T-helper 17 cell (primary cell): Measurements from ENCODE around the gene EMC7. TPM values are rescaled to one million over a fixed set of nuclear protein-coding genes. Genes with fewer than 3 reads are reported as not detected.
A peak's percentile ranks its signal among the peaks of the same experiment; 100 is the strongest.
"Not testable (repeated sequence)": the region's sequence is repeated elsewhere in the genome, so short reads cannot be mapped to it uniquely, and the experiment has no call there.

Experiments
- ATAC-seq: fragments of 150-1000 bp; cut with Tn5 transposase; 2 replicates; pipeline ENCODE4 v1.10.0; 2021; ENCODE audit warnings: mild to moderate bottlenecking, moderate library complexity
- DNase-seq, 3 donors: peaks; one replicate each; pipeline versions ENCODE4 v3.0.0 to v3.0.0-alpha.2; 2020 to 2021
- H3K9me3 ChIP-seq: one replicate; pipeline ENCODE4 v1.7.0; 2013; ENCODE audit warnings: low read length, mild to moderate bottlenecking; ENCODE audit not compliant: control insufficient read depth, poor library complexity, severe bottlenecking
- H3K27ac Mint-ChIP-seq: one replicate; pipeline ENCODE4 v1.8.0; 2022; ENCODE audit warnings: mild to moderate bottlenecking, moderate library complexity, mixed read lengths
- H3K27me3 Mint-ChIP-seq: one replicate; pipeline ENCODE4 v1.8.0; 2022; ENCODE audit warnings: mixed read lengths
- H3K36me3 Mint-ChIP-seq: one replicate; pipeline ENCODE4 v1.8.0; 2022; ENCODE audit warnings: low read depth, mixed read lengths
- H3K4me1 Mint-ChIP-seq: one replicate; pipeline ENCODE4 v1.8.0; 2022; ENCODE audit warnings: mild to moderate bottlenecking, mixed read lengths
- H3K4me3 Mint-ChIP-seq: one replicate; pipeline ENCODE4 v1.8.0; 2022; ENCODE audit warnings: mild to moderate bottlenecking, moderate library complexity, mixed read lengths
- total RNA-seq, 4 donors: library from RNA in 2 of 4; stranded (reverse) in 2 of 4; gene quantifications; one replicate each; pipeline ENCODE4 v1.2.3 and lab custom pipeline; 2022 to 2026

Gene EMC7
- total RNA-seq, 2 donors from 2014 or later: 43.0 to 50.4 TPM

GRCh38 chr15:34070003-34070402 lies 31.7 kb downstream of the EMC7 start:
- H3K4me3 Mint-ChIP-seq: no peak overlapping the region
- ATAC-seq: no peak
- H3K27ac Mint-ChIP-seq: no peak overlapping the region
- H3K27me3 Mint-ChIP-seq: no peaks in the 10 kb centered on the region
- H3K4me1 Mint-ChIP-seq: no peaks in the 10 kb centered on the region
- no peaks in the 10 kb centered on the region for H3K9me3 ChIP-seq
- H3K36me3 Mint-ChIP-seq: peaks cover 2% of the 10 kb centered on the region
- no peak for DNase-seq

DNA sequence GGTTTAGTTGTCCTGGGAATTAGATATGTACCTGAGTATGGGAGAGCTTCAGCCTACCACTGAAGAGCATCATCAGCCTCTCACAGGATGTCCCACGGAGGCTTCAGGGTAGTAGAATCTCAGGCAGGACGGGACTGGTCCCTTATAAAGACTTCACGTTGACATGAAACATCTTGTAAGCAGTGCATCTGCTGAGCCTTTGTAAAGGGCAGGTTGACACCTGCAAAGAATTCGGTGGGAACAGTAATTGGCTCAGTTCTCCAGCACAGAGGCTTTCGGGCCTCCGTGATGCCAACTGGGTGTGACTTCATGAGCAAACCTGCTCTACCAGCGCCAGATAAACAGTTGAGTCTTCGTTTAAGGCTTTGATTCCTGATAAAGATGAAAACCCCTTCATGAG lies 35.7 kb downstream of the EMC7 start:
- ATAC-seq (no peak), DNase-seq (no peak)
- Mint-ChIP-seq H3K27ac (no peak overlapping the region), H3K27me3 (no peaks in the 10 kb centered on the region), H3K4me1 (peaks cover 4% of the 10 kb centered on the region), H3K4me3 (no peak overlapping the region), H3K36me3 (no peaks in the 10 kb centered on the region)
- no peaks in the 10 kb centered on the region for H3K9me3 ChIP-seq

- DNase-seq: no peak
- Mint-ChIP-seq H3K4me3 (no peak overlapping the region), H3K4me1 (peaks cover 4% of the 10 kb centered on the region), H3K27me3 (no peaks in the 10 kb centered on the region), H3K27ac (no peak overlapping the region), H3K36me3 (no peaks in the 10 kb centered on the region)
- no peaks in the 10 kb centered on the region for H3K9me3 ChIP-seq
- ATAC-seq: no peak
These were observed 36.4 kb downstream of the EMC7 start for GRCh38 chr15:34065261-34065660.

GRCh38 chr15:34064438-34064837 lies 37.2 kb downstream of the EMC7 start:
- ATAC-seq: no peak
- no peak for DNase-seq
- Mint-ChIP-seq H3K4me1 (peaks cover 4% of the 10 kb centered on the region), H3K36me3 (peaks cover 3% of the 10 kb centered on the region), H3K27ac (peak overlapping the region; percentile 51), H3K4me3 (no peak overlapping the region), H3K27me3 (peaks cover 7% of the 10 kb centered on the region)
- no peaks in the 10 kb centered on the region for H3K9me3 ChIP-seq

DNA sequence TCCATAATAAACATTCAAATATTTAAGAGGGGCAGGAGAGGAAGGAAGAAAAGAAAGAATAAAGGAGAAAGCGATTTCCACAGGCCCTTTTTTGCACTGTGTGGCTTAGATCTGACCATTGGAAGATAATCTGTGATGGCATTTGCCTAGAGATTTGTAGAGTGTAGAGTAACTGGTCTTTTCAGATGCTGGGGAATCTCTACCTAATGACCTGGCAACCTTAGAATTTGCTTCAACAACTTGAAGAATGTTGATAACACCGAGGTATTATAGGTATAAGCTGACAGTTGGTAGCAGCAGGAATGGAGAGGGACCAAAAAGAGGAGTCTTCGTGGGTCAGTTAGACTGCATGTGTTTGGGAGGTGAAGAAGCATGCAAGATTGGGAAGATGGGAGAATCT lies 41.7 kb downstream of the EMC7 start:
- no peak overlapping the region for H3K4me3 Mint-ChIP-seq
- peaks cover 4% of the 10 kb centered on the region for H3K36me3 Mint-ChIP-seq
- H3K27ac Mint-ChIP-seq: peak overlapping the region; percentile 67
- no peak for DNase-seq
- no peaks in the 10 kb centered on the region for H3K9me3 ChIP-seq
- ATAC-seq: no peak
- H3K27me3 Mint-ChIP-seq: peaks cover 7% of the 10 kb centered on the region
- peaks cover 4% of the 10 kb centered on the region for H3K4me1 Mint-ChIP-seq

- H3K4me3 Mint-ChIP-seq: no peak overlapping the region
- ATAC-seq (no peak), DNase-seq (no peak)
- H3K36me3 Mint-ChIP-seq: peaks cover 4% of the 10 kb centered on the region
- H3K9me3 ChIP-seq: no peaks in the 10 kb centered on the region
- H3K27me3 Mint-ChIP-seq: peaks cover 7% of the 10 kb centered on the region
- H3K27ac Mint-ChIP-seq: peak overlapping the region; percentile 67
- H3K4me1 Mint-ChIP-seq: peaks cover 4% of the 10 kb centered on the region
These were observed 42.2 kb downstream of the EMC7 start for GRCh38 chr15:34059476-34059875.

- H3K4me1 Mint-ChIP-seq: peaks cover 2% of the 10 kb centered on the region
- H3K36me3 Mint-ChIP-seq: peaks cover 5% of the 10 kb centered on the region
- no peaks in the 10 kb centered on the region for H3K9me3 ChIP-seq
- no peak overlapping the region for H3K4me3 Mint-ChIP-seq
- peaks cover 7% of the 10 kb centered on the region for H3K27me3 Mint-ChIP-seq
- DNase-seq: no peak
- H3K27ac Mint-ChIP-seq: peak overlapping the region; percentile 37
- no peak for ATAC-seq
These were observed 44.8 kb downstream of the EMC7 start for GRCh38 chr15:34056911-34057310.

DNA sequence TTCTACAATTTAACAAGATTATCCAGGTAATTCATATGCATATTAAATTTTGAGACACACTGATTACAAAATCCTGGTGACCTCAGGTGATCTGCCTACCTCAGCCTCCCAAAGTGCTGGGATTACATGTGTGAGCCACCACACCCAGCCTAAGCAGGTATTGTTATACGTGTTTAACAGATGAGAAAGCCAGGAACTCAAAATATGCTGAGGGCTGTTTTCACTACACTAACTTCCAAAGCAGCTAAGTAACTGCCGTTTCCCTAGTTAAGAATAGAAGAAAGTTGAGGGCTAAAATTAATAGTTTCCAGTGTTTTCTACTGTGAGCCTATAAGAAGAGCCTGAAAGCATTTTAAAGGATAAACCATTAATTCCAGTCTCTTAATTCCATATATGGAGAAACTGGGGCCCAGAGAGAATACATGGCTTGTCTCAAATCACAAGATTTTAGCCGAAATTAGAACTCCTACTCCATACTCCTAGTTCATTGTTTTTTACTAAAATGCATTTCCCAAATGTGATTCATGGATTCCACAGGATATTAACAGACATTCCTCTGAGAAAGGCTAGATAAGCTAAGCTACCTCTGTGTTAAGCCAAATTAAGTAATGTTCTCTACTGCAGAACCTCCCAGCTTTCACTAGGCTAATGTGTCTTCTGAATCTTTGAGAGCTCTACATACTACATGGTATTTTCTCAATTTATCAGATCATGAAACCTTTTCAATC lies 45.6 kb downstream of the EMC7 start:
- Mint-ChIP-seq H3K36me3 (peaks cover 5% of the 10 kb centered on the region), H3K4me1 (no peaks in the 10 kb centered on the region), H3K27me3 (peaks cover 7% of the 10 kb centered on the region), H3K27ac (peak overlapping the region; percentile 37), H3K4me3 (no peak overlapping the region)
- DNase-seq (no peak), ATAC-seq (no peak)
- H3K9me3 ChIP-seq: no peaks in the 10 kb centered on the region

DNA sequence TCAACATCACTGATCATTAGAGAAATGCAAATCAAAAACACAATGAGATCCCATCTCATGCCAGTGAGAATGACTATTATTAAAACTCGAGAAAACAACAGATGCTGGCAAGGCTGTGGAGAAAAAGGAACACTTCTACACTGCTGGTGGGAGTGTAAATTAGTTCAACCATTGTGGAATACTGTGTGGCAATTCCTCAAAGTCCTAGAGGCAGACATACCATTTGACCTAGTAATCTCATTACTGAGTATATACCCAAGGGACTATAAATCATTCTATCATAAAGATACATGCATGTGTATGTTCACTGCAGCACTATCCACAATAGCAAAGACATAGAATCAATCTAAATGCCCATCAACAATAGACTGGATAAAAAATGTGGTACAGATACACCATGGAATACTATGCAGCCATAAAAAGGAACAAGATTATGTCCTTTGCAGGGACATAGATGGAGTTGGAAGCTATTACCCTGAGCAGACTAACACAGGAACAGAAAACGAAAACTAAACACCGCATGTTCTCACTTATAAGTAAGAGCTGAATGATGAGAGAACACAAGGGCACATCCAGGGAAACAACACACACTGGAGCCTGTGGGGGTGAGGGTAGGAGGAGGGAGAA lies 47.5 kb downstream of the EMC7 start:
- H3K4me1 Mint-ChIP-seq: no peaks in the 10 kb centered on the region
- no peak for DNase-seq
- H3K27me3 Mint-ChIP-seq: no peaks in the 10 kb centered on the region

GRCh38 chr15:34050385-34050784 lies 51.3 kb downstream of the EMC7 start:
- H3K27ac Mint-ChIP-seq: not testable (repeated sequence)

More for the DNA sequence above, 47.5 kb downstream of the EMC7 start:
- ATAC-seq: no peak
- Mint-ChIP-seq H3K36me3 (peaks cover 2% of the 10 kb centered on the region), H3K4me3 (no peak overlapping the region), H3K27ac (no peak overlapping the region)
- H3K9me3 ChIP-seq: no peaks in the 10 kb centered on the region

DNA sequence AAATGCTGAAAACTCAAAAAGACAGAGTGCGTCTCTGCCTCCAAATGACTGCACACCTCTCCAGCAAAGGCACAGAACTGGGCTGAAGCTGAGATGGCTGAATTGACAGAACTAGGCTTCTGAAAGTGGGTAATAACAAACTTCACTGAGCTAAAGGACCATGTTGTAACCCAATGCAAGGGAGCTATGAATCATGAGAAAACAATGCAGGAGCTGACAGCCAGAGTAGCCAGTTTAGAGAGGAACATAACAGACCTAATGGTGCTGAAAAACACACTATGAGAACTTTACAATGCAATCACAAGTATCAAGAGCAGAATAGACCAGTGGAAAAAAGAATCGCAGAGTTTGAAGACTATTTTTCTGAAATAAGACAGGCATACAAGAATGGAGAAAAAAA lies 52.5 kb downstream of the EMC7 start:
- no peak overlapping the region for H3K27ac Mint-ChIP-seq
- no peaks in the 10 kb centered on the region for H3K36me3 Mint-ChIP-seq
- H3K4me1 Mint-ChIP-seq: no peaks in the 10 kb centered on the region
- H3K4me3 Mint-ChIP-seq: no peak overlapping the region
- DNase-seq (no peak), ATAC-seq (no peak)
- no peaks in the 10 kb centered on the region for H3K9me3 ChIP-seq
- H3K27me3 Mint-ChIP-seq: no peaks in the 10 kb centered on the region

More at GRCh38 chr15:34050385-34050784, 51.3 kb downstream of the EMC7 start:
- not testable (repeated sequence) for DNase-seq, H3K9me3 ChIP-seq, H3K4me3 Mint-ChIP-seq, ATAC-seq, H3K4me1 Mint-ChIP-seq, H3K27me3 Mint-ChIP-seq, H3K36me3 Mint-ChIP-seq

DNA sequence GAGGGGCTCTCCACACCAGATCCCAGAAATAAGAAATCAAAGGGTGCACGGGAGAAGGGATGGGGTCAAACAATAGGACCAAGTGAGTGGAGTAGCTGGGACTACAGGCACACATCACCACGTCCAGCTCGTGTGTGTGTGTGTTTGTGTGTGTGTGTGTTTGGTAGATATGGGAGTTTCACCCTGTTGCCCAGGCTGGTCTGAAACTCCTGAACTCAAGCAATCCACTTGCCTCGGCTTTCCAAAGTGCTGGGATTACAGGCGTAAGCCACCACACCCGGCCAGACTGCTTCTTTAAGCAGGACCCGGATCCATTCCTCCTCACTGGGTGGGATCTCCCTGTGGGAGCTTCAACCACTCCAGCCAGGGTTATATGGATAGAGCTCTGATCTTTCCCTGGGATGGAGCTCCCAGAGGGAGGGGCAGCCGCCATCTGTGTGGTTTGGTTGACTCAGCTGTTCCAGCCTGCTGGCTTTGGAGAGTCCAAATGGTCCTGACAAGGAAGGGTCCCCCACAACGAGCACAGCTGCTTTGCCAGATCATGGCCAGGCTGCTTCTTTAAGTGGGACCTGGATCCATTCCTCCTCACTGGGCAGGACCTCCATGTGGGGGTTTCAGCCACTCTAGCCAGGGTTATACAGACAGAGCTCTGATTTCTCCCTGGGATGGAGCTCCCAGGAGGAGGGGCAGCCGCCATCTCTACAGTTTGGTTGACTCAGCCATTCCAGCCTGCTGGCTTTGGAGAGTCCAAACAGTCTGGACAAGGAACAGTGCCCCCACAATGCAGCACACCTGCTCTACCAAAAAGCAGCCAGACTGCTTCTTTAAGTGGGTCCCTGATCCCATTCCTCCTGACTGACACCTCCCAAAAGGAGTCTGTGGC lies 53.5 kb downstream of the EMC7 start:
- Mint-ChIP-seq H3K4me1 (no peaks in the 10 kb centered on the region), H3K27ac (no peak overlapping the region), H3K36me3 (no peaks in the 10 kb centered on the region), H3K4me3 (no peak overlapping the region), H3K27me3 (no peaks in the 10 kb centered on the region)
- ATAC-seq (no peak), DNase-seq (no peak)
- H3K9me3 ChIP-seq: no peaks in the 10 kb centered on the region

DNA sequence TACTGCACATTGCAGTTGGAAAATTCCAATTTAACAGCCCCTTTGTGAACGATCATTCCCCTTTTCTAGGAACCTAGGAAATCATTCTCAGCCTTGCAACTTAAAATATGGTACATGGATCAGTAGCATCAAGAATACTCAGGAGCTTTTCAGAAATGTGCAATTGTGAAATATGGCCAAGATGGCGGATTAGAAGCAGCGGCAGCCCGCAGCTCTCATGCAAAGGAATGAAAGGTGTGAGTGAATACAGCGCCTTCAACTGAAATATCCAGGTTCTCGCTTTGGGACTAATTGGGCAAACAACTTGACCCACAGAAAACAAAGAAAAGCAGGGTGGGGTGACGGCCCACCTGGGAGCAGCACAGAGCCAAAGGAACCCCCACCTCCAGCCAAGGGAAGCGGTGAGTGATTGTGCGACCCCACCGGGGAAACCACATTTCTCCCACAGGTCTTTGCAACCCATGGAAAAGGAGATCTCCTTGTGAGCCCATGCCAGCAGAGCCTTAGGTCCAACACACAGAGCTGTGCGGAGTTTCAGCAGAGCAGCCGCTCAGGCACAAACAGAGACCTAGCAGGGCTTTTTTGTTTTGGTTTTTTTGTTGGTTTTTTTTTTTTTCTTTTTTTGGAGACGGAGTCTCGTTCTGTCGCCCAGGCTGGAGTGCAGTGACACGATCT lies 55.1 kb downstream of the EMC7 start:
- Mint-ChIP-seq H3K36me3 (no peaks in the 10 kb centered on the region), H3K27me3 (no peaks in the 10 kb centered on the region), H3K27ac (no peak overlapping the region), H3K4me1 (no peaks in the 10 kb centered on the region), H3K4me3 (no peak overlapping the region)
- no peaks in the 10 kb centered on the region for H3K9me3 ChIP-seq
- DNase-seq (no peak), ATAC-seq (no peak)
